Measurements from ENCODE around the gene SP2. TPM values are rescaled to one million over a fixed set of nuclear protein-coding genes. Genes with fewer than 3 reads are reported as not detected.

The SP2 gene
- total and polyA plus RNA-seq, 2 of the 13 experiments (the other 11 are each of a cell fraction or from before 2014, with no cell fraction given): 1.4 to 4.8 TPM

- TF ChIP-seq ZHX2 (IDR thresholded peaks at IDR 0.05; ENCODE audit: low read depth): no peak
- TF ChIP-seq ZHX2 (CRISPR knock-in tag; IDR thresholded peaks at IDR 0.05; ENCODE audit: borderline replicate concordance): no peak
- no peak for TF ChIP-seq ONECUT2 (CRISPR knock-in tag; IDR thresholded peaks at IDR 0.05)
- TF ChIP-seq JARID2 (CRISPR knock-in tag; IDR thresholded peaks at IDR 0.05; ENCODE audit: insufficient replicate concordance): no peak
- peak; percentile 85 for TF ChIP-seq ZFX (CRISPR knock-in tag; IDR thresholded peaks at IDR 0.05; ENCODE audit: low read depth)
- no peak for TF ChIP-seq HNF1A (IDR thresholded peaks at IDR 0.05; ENCODE audit: low read depth)
- no peak for TF ChIP-seq HNF1A (CRISPR knock-in tag; IDR thresholded peaks at IDR 0.05; ENCODE audit: borderline replicate concordance)
- TF ChIP-seq BRD4 (CRISPR knock-in tag; IDR thresholded peaks at IDR 0.05): no peak
- TF ChIP-seq ARID2 (CRISPR knock-in tag; IDR thresholded peaks at IDR 0.05; ENCODE audit: borderline replicate concordance): peak; percentile 93
- TF ChIP-seq SNAPC4 (CRISPR knock-in tag; IDR thresholded peaks at IDR 0.05): no peak
- TF ChIP-seq ZNF138 (CRISPR knock-in tag; IDR thresholded peaks at IDR 0.05; ENCODE audit: low read depth): peak; percentile 88; the same call in 1 of the 2 replicates
- TF ChIP-seq HOXA9 (CRISPR knock-in tag; IDR thresholded peaks at IDR 0.05; ENCODE audit: borderline replicate concordance): no peak
- no peak for TF ChIP-seq ZNF20 (CRISPR knock-in tag; IDR thresholded peaks at IDR 0.05)
Measured at GRCh38 chr17:47895347-47895855, 635 bp upstream of the SP2 start (continued).

Measured in HepG2 (cell line).